SU-DHL-6 (cell line): Measurements from ENCODE around the gene CCDC88C.

ENCODE experiments used
- CTCF ChIP-seq: fragments of 200-600 bp; sonication (generic); IDR thresholded peaks from one replicate; pipeline ENCODE4 v1.5.1; 2017; ENCODE audit warnings: antibody characterized with exemption, mild to moderate bottlenecking, low read length, moderate library complexity; ENCODE audit not compliant: insufficient read depth, poor library complexity, severe bottlenecking
- EZH2phosphoT487 ChIP-seq: fragments of 200-600 bp; sonication (generic), shearing (Covaris generic); conservative IDR thresholded peaks from 2 replicates; pipeline ENCODE4 v1.6.1; 2018; ENCODE audit warnings: mild to moderate bottlenecking, antibody characterized with exemption, low read length, moderate library complexity, mixed read lengths

- no peak for TF ChIP-seq CTCF
- TF ChIP-seq EZH2phosphoT487 = no peak
These were observed 160.2 kb downstream of the CCDC88C start for GRCh38 chr14:91257328-91258010.
